Hepatic stellate cell (primary cell): ENCODE data around the gene ALB.

Experiments
- DNase-seq: peaks from one replicate; pipeline ENCODE4 v3.0.0; 2011; ENCODE audit warnings: low spot score

ALB gene

DNA sequence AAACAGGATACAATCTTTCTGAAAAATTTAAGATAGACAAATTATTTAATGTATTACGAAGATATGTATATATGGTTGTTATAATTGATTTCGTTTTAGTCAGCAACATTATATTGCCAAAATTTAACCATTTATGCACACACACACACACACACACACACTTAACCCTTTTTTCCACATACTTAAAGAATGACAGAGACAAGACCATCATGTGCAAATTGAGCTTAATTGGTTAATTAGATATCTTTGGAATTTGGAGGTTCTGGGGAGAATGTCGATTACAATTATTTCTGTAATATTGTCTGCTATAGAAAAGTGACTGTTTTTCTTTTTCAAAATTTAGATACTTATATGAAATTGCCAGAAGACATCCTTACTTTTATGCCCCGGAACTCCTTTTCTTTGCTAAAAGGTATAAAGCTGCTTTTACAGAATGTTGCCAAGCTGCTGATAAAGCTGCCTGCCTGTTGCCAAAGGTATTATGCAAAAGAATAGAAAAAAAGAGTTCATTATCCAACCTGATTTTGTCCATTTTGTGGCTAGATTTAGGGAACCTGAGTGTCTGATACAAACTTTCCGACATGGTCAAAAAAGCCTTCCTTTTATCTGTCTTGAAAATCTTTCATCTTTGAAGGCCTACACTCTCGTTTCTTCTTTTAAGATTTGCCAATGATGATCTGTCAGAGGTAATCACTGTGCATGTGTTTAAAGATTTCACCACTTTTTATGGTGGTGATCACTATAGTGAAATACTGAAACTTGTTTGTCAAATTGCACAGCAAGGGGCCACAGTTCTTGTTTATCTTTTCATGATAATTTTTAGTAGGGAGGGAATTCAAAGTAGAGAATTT is 5.2 kb downstream of the ALB start:
- DNase-seq = no peak

DNA sequence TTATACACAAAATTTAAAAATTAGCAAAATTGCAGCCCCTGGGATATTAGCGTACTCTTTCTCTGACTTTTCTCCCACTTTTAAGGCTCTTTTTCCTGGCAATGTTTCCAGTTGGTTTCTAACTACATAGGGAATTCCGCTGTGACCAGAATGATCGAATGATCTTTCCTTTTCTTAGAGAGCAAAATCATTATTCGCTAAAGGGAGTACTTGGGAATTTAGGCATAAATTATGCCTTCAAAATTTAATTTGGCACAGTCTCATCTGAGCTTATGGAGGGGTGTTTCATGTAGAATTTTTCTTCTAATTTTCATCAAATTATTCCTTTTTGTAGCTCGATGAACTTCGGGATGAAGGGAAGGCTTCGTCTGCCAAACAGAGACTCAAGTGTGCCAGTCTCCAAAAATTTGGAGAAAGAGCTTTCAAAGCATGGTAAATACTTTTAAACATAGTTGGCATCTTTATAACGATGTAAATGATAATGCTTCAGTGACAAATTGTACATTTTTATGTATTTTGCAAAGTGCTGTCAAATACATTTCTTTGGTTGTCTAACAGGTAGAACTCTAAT is 6.0 kb downstream of the ALB start:
- no peak for DNase-seq

DNA sequence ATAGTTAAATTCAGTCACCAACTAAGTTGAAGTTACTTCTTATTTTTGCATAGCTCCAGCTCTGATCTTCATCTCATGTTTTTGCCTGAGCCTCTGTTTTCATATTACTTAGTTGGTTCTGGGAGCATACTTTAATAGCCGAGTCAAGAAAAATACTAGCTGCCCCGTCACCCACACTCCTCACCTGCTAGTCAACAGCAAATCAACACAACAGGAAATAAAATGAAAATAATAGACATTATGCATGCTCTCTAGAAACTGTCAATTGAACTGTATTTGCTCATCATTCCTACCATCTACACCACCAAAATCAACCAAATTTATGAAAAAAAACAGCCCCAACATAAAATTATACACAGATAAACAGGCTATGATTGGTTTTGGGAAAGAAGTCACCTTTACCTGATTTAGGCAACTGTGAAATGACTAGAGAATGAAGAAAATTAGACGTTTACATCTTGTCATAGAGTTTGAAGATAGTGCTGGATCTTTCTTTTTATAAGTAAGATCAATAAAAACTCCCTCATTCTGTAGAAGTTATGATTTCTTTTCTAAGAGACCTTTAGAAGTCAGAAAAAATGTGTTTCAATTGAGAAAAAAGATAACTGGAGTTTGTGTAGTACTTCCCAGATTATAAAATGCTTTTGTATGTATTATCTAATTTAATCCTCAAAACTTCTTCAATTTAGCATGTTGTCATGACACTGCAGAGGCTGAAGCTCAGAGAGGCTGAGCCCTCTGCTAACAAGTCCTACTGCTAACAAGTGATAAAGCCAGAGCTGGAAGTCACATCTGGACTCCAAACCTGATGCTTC is 7.0 kb downstream of the ALB start:
- no peak for DNase-seq

GRCh38 chr4:73411731-73412414 is 7.8 kb downstream of the ALB start:
- DNase-seq = no peak

DNA sequence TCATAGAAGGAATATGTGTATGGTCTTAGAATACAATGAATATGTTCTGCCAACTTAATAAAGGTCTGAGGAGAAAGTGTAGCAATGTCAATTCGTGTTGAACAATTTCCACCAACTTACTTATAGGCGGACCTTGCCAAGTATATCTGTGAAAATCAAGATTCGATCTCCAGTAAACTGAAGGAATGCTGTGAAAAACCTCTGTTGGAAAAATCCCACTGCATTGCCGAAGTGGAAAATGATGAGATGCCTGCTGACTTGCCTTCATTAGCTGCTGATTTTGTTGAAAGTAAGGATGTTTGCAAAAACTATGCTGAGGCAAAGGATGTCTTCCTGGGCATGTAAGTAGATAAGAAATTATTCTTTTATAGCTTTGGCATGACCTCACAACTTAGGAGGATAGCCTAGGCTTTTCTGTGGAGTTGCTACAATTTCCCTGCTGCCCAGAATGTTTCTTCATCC is 9.2 kb downstream of the ALB start:
- DNase-seq = no peak

DNA sequence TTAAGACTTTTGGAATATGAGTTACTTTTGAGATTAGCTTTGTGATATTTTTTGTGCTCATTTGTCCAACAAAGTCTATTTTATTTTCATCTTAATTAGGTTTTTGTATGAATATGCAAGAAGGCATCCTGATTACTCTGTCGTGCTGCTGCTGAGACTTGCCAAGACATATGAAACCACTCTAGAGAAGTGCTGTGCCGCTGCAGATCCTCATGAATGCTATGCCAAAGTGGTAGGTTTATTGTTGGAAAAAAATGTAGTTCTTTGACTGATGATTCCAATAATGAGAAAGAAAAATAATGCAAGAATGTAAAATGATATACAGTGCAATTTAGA is 10.8 kb downstream of the ALB start:
- no peak for DNase-seq

DNA sequence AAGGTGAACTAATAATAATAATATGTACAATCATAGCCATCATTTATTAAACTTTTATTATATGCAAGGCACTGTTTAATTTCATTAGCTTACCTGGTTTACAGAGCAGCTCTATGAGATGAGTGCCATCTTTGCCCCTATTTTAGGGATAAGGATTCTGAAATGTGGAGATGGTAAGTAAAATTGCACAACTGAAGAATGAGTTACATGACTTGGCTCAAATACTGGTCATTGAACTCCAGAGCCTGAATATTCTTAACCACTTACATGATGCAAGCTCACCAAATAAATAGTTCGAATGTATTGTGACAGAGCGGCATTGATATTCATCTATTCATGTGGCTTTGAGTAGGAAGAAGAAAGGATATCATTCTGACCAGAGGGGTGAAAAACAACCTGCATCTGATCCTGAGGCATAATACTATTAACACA is 11.7 kb downstream of the ALB start:
- DNase-seq = no peak

GRCh38 chr4:73416423-73417087 is 12.5 kb downstream of the ALB start:
- no peak for DNase-seq

- DNase-seq = no peak
Observed at GRCh38 chr4:73417342-73417741, 13.3 kb downstream of the ALB start.

DNA sequence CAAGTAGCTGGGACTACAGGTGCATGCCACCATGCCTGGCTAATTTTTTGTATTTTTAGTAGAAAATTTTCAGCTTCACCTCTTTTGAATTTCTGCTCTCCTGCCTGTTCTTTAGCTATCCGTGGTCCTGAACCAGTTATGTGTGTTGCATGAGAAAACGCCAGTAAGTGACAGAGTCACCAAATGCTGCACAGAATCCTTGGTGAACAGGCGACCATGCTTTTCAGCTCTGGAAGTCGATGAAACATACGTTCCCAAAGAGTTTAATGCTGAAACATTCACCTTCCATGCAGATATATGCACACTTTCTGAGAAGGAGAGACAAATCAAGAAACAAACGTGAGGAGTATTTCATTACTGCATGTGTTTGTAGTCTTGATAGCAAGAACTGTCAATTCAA is 13.9 kb downstream of the ALB start:
- no peak for DNase-seq

- DNase-seq = no peak
Observed at GRCh38 chr4:73418677-73419076, 14.6 kb downstream of the ALB start.

DNA sequence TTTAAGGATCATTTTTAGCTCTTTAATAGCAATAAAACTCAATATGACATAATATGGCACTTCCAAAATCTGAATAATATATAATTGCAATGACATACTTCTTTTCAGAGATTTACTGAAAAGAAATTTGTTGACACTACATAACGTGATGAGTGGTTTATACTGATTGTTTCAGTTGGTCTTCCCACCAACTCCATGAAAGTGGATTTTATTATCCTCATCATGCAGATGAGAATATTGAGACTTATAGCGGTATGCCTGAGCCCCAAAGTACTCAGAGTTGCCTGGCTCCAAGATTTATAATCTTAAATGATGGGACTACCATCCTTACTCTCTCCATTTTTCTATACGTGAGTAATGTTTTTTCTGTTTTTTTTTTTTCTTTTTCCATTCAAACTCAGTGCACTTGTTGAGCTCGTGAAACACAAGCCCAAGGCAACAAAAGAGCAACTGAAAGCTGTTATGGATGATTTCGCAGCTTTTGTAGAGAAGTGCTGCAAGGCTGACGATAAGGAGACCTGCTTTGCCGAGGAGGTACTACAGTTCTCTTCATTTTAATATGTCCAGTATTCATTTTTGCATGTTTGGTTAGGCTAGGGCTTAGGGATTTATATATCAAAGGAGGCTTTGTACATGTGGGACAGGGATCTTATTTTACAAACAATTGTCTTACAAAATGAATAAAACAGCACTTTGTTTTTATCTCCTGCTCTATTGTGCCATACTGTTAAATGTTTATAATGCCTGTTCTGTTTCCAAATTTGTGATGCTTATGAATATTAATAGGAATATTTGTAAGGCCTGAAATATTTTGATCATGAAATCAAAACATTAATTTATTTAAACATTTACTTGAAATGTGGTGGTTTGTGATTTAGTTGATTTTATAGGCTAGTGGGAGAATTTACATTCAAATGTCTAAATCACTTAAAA is 15.3 kb downstream of the ALB start:
- DNase-seq = no peak

GRCh38 chr4:73420615-73421014 is 16.5 kb downstream of the ALB start:
- DNase-seq = no peak

DNA sequence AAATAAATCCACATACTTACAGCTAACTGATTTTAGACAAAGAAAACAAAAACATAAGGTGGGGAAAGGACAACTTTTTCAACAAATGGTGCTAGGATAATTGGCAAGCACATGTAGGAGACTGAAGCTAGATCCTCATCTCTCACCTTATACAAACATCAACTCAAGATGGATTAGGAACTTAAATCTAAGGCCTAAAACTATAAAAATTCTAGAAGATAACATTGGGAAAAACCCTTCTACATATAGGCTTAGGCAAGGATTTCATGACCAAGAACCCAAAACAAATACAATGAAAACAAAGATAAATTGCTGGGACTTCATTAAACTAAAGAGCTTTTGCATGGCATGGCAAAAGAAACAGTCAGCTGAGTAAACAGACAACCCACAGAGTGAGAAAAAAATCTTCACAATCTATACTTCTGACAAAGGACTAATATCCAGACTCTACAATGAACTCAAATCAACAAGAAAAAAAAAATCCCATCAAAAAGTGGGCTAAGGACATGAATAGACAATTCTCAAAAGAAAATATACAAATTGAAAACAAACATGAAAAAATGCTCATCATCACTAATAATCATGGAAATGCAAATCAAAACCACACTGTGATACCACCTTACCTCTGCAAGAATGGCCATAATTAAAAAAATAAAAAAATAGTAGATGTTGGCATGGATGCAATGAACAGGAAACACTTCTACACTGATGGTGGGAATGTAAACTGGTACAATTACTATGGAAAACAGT is 17.8 kb downstream of the ALB start:
- no peak for DNase-seq

- DNase-seq = no peak
Observed at GRCh38 chr4:73422458-73422752, 18.3 kb downstream of the ALB start.

DNA sequence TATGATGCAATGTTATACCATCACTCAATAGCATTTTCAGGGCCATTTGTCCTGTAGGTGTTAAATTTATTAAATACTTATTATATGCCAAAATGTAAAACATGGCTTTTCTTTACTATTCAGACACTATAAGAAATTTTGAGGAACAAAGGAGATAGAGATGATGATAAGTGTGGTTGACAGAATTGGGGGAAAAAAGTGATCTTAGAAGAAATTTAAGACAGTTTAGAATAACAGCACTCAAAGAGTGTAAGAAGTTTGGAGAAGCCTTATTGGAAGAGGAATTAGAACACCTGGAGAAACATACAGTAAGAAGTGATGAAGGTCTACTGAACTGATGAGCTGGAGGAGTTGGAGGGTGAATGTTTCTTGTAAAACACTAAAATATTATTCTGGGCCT is 19.1 kb downstream of the ALB start:
- DNase-seq = no peak

DNA sequence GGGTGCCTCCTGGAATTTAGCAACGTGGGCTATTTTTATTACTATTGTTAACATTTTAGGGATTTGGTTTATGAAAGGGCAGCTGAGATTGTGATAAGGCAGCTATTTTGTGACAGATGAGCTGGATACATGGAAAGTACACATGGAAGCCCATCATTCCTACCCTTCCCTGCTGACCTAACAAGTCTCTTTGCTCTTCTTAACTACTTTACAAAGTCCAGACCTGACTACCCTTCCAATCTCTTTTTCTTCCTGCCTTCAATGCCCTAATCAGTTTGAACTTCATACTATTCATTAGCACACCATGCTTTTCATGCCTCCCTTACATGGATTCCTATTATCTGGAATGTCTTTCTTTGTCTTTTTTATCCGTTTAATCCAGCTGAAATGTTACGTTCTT is 22.6 kb downstream of the ALB start:
- DNase-seq = no peak

DNA sequence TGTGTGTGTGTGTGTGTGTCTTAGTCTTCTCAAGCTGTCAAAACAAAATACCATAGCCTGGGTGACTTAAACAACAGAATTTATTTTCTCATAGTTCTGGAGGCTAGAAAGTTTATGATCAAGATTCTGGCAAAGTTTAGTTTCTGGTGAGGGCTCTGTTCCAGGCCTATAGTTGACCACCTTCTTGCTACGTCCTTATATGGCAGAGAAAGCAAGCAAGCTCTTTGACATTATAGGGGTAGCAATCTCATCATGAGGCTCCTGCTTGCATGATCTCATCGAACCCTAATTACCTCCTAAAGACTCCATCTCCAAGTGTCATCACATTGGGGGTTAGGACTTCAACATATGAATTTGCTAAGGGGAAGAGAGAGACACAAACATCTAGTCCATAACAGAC is 25.0 kb downstream of the ALB start:
- no peak for DNase-seq

GRCh38 chr4:73429826-73430587 is 25.9 kb downstream of the ALB start:
- no peak for DNase-seq

GRCh38 chr4:73431813-73432168 is 27.7 kb downstream of the ALB start:
- DNase-seq = no peak
